ENCODE results near the gene SORBS1. TPM values are rescaled to one million over a fixed set of nuclear protein-coding genes. Genes with fewer than 3 reads are reported as not detected.

The SORBS1 gene
- total and polyA plus RNA-seq, 2 of the 13 experiments (the other 11 are each of a cell fraction or from before 2014, with no cell fraction given) = 16.8 to 39.8 TPM

GRCh38 chr10:95542330-95542729 lies 18.8 kb downstream of the SORBS1 start (continued):
- no peak for TF ChIP-seq ZGPAT (CRISPR knock-in tag; IDR thresholded peaks at IDR 0.05)
- 0 out of 2 replicates have a peak, but pooled peaks have one; percentile 50 for TF ChIP-seq ISL2 (CRISPR knock-in tag; IDR thresholded peaks at IDR 0.05)
- no peak for TF ChIP-seq SMAD1 (CRISPR knock-in tag; IDR thresholded peaks at IDR 0.05; ENCODE audit: borderline replicate concordance, low read depth)
- no peak for TF ChIP-seq MED1 (CRISPR knock-in tag; IDR thresholded peaks at IDR 0.05)
- TF ChIP-seq HDAC1 (CRISPR knock-in tag; IDR thresholded peaks at IDR 0.05) = no peak
- no peak for TF ChIP-seq ZNF33A (CRISPR knock-in tag; IDR thresholded peaks at IDR 0.05; ENCODE audit: borderline replicate concordance)
- TF ChIP-seq ESRRA (CRISPR knock-in tag; IDR thresholded peaks at IDR 0.05; ENCODE audit: low read depth) = no peak
- TF ChIP-seq ZNF224 (CRISPR knock-in tag; IDR thresholded peaks at IDR 0.05) = no peak
- no peak for TF ChIP-seq ZNF570 (CRISPR knock-in tag; IDR thresholded peaks at IDR 0.05; ENCODE audit: borderline replicate concordance)
- TF ChIP-seq FOXA1 (IDR thresholded peaks at IDR 0.05) = no peak
- peak; percentile 65; the same call in 1 of the 2 replicates for TF ChIP-seq FOXA1 (CRISPR knock-in tag; IDR thresholded peaks at IDR 0.05)
- no peak for TF ChIP-seq ZNF207 (IDR thresholded peaks at IDR 0.05; ENCODE audit: borderline replicate concordance)
- no peak for TF ChIP-seq SNAPC4 (CRISPR knock-in tag; IDR thresholded peaks at IDR 0.05)
- no peak for TF ChIP-seq ZNF460 (CRISPR knock-in tag; IDR thresholded peaks at IDR 0.05; ENCODE audit: borderline replicate concordance)
- TF ChIP-seq RXRA (CRISPR knock-in tag; IDR thresholded peaks at IDR 0.05) = no peak
